IPS-18c (cell line): Measurements from ENCODE around the gene EMILIN1.
A peak's percentile ranks its signal among the peaks of the same experiment; 100 is the strongest.
"Not testable (repeated sequence)": the region's sequence is repeated elsewhere in the genome, so short reads cannot be mapped to it uniquely, and the experiment has no call there.

Experiments
- H3K4me3 ChIP-seq: 2 replicates; pipeline ENCODE4 v1.7.0; 2013; ENCODE audit warnings: low read depth, mild to moderate bottlenecking, low read length, moderate library complexity; ENCODE audit not compliant: insufficient read depth
- H3K9me3 ChIP-seq: one replicate; pipeline ENCODE4 v1.6.1; 2013; ENCODE audit warnings: mild to moderate bottlenecking, low read length, moderate library complexity; ENCODE audit not compliant: control insufficient read depth, insufficient read depth

EMILIN1 gene

GRCh38 chr2:27097341-27097740 is 18.9 kb downstream of the EMILIN1 start:
- no peak overlapping the region for H3K4me3 ChIP-seq

GRCh38 chr2:27099334-27099955 is 21.0 kb downstream of the EMILIN1 start:
- H3K4me3 ChIP-seq = no peak overlapping the region
- no peaks in the 10 kb centered on the region for H3K9me3 ChIP-seq

More at GRCh38 chr2:27097341-27097740, 18.9 kb downstream of the EMILIN1 start:
- no peaks in the 10 kb centered on the region for H3K9me3 ChIP-seq

GRCh38 chr2:27100036-27100435 is 21.6 kb downstream of the EMILIN1 start:
- Histone ChIP-seq H3K9me3 (no peaks in the 10 kb centered on the region), H3K4me3 (no peak overlapping the region)

- H3K4me3 ChIP-seq = no peak overlapping the region
Measured at GRCh38 chr2:27102329-27102728, 23.9 kb downstream of the EMILIN1 start.

GRCh38 chr2:27105981-27106380 is 27.6 kb downstream of the EMILIN1 start:
- no peaks in the 10 kb centered on the region for H3K9me3 ChIP-seq
- no peak overlapping the region for H3K4me3 ChIP-seq

More at GRCh38 chr2:27102329-27102728, 23.9 kb downstream of the EMILIN1 start:
- no peaks in the 10 kb centered on the region for H3K9me3 ChIP-seq

GRCh38 chr2:27108221-27108620 is 29.8 kb downstream of the EMILIN1 start:
- Histone ChIP-seq H3K9me3 (no peaks in the 10 kb centered on the region), H3K4me3 (no peak overlapping the region)

- no peaks in the 10 kb centered on the region for H3K9me3 ChIP-seq
Measured at GRCh38 chr2:27109083-27109482, 30.7 kb downstream of the EMILIN1 start.

GRCh38 chr2:27110603-27111352 is 32.4 kb downstream of the EMILIN1 start:
- H3K4me3 ChIP-seq, H3K9me3 ChIP-seq: not testable (repeated sequence)

More at GRCh38 chr2:27109083-27109482, 30.7 kb downstream of the EMILIN1 start:
- no peak overlapping the region for H3K4me3 ChIP-seq

GRCh38 chr2:27111392-27112078 is 33.1 kb downstream of the EMILIN1 start:
- not testable (repeated sequence) for H3K9me3 ChIP-seq, H3K4me3 ChIP-seq

GRCh38 chr2:27115519-27115918 is 37.1 kb downstream of the EMILIN1 start:
- Histone ChIP-seq H3K9me3 (no peaks in the 10 kb centered on the region), H3K4me3 (no peak overlapping the region)

GRCh38 chr2:27117995-27118524 is 39.6 kb downstream of the EMILIN1 start:
- Histone ChIP-seq H3K4me3 (peak overlapping the region; percentile 52), H3K9me3 (no peaks in the 10 kb centered on the region)

- H3K9me3 ChIP-seq = no peaks in the 10 kb centered on the region
- H3K4me3 ChIP-seq = peak within 1 kb of the TSS; percentile 52
Measured at GRCh38 chr2:27118525-27119329, 40.3 kb downstream of the EMILIN1 start, which contains the start of gene CGREF1. Gene CGREF1 (minus strand): TSS chr2:27119128. CDS start chr2:27104366, 14,762 bp downstream.

- peak overlapping the region; percentile 34 for H3K4me3 ChIP-seq
- H3K9me3 ChIP-seq = not testable (repeated sequence)
Measured at GRCh38 chr2:27119330-27119670, 40.9 kb downstream of the EMILIN1 start.

GRCh38 chr2:27121906-27122305 is 43.5 kb downstream of the EMILIN1 start:
- Histone ChIP-seq H3K9me3 (no peaks in the 10 kb centered on the region), H3K4me3 (no peak overlapping the region)

GRCh38 chr2:27122791-27123190 is 44.4 kb downstream of the EMILIN1 start:
- H3K9me3 ChIP-seq = no peaks in the 10 kb centered on the region
- no peak overlapping the region; the same call in 1 of the 2 replicates for H3K4me3 ChIP-seq

- Histone ChIP-seq H3K4me3 (peak within 1 kb of the TSS; percentile 77), H3K9me3 (no peaks in the 10 kb centered on the region)
Measured at GRCh38 chr2:27123302-27124150, 45.1 kb downstream of the EMILIN1 start, which contains the start of gene ABHD1. Gene ABHD1 (plus strand): TSS chr2:27123815. CDS start chr2:27123949, 134 bp downstream.
